ENCODE results near the gene ST3GAL3. TPM values are rescaled to one million over a fixed set of nuclear protein-coding genes. Genes with fewer than 3 reads are reported as not detected.

The ST3GAL3 gene
- total RNA-seq, 1 donor, result 16.8 TPM

DNA sequence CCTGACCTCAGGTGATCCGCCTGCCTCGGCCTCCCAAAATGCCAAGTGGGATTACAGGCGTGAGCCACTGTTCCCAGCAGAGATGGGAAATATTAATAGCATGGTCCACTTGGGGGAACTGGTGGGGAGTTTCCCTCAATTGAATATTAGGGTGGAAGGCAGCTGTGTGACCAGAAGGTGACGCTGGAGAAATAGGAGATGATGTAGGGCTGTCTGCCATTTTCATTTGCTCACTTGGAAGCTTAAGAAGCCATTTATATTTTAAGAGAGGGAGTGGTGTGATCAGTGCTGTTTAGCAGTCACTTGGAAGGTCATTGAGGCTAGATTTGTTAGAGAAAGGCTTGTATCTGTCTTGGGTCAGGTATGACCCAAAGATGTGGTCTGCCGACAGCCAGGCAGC lies 37.5 kb upstream of the ST3GAL3 start:
- no peak overlapping the region for H3K4me3 ChIP-seq (ENCODE audit: low read depth, low read length)
- TF ChIP-seq, protein P1, sequence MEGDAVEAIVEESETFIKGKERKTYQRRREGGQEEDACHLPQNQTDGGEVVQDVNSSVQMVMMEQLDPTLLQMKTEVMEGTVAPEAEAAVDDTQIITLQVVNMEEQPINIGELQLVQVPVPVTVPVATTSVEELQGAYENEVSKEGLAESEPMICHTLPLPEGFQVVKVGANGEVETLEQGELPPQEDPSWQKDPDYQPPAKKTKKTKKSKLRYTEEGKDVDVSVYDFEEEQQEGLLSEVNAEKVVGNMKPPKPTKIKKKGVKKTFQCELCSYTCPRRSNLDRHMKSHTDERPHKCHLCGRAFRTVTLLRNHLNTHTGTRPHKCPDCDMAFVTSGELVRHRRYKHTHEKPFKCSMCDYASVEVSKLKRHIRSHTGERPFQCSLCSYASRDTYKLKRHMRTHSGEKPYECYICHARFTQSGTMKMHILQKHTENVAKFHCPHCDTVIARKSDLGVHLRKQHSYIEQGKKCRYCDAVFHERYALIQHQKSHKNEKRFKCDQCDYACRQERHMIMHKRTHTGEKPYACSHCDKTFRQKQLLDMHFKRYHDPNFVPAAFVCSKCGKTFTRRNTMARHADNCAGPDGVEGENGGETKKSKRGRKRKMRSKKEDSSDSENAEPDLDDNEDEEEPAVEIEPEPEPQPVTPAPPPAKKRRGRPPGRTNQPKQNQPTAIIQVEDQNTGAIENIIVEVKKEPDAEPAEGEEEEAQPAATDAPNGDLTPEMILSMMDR (IDR thresholded peaks at IDR 0.05; ENCODE audit: insufficient read depth, low read depth, low read length), result no peak
- no peak for DNase-seq (ENCODE audit: low read depth)

DNA sequence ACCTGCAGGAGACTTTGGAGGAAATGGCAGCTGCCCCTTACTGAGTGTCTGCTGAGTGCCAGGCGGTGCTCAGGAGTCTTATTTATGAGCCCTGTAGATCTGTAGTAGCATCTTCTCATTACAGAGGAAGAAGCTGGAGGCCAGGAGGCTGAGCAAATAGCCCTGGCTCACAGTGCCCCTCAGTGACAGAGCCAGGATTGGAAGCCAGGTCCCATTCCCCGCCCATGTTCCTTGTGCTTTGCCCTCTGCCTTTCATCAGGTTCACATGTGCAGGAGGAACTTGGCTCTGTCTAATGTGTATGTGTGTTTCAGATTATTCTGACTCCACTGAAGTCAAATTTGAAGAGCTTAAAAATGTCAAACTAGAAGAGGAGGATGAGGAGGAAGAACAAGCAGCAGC lies 36.1 kb upstream of the ST3GAL3 start:
- TF ChIP-seq, protein P1 (IDR thresholded peaks at IDR 0.05; ENCODE audit: insufficient read depth, low read depth, low read length), result no peak
- H3K4me3 ChIP-seq (ENCODE audit: low read depth, low read length), result no peak overlapping the region
- no peak for DNase-seq (ENCODE audit: low read depth)

DNA sequence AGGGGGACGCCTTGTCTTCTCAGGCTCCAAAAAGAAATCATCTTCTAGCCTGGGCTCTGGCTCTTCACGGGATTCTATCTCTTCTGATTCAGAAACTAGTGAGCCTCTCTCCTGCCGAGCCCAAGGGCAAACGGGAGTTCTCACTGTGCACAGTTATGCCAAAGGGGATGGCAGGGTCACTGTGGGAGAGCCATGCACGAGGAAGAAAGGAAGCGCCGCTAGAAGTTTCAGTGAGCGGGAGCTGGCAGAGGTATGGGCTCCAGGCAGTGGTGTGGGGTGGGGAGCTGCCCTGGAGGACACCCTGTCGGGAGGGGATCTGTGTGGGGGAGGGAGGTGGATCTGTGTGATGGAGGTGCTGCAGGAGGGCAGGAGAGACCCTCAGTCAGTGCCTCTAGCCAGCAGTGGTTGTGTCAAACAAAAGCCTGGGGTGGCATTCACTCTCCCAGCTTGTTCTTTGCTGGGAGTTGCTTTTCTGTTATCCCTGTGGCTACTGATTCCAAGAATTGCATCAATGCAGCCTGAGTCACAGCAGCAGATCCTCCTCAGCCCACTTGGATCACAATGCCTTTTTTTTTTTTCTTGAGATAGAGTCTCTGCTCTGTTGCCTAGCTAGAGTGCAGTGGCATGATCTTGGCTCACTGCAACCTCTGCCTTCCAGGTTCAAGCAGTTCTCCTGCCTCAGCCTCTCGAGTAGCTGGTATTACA lies 35.6 kb upstream of the ST3GAL3 start:
- no peak overlapping the region for H3K4me3 ChIP-seq (ENCODE audit: low read depth, low read length)
- peak; percentile 47 for DNase-seq (ENCODE audit: low read depth)
- TF ChIP-seq, protein P1 (IDR thresholded peaks at IDR 0.05; ENCODE audit: insufficient read depth, low read depth, low read length), result no peak

DNA sequence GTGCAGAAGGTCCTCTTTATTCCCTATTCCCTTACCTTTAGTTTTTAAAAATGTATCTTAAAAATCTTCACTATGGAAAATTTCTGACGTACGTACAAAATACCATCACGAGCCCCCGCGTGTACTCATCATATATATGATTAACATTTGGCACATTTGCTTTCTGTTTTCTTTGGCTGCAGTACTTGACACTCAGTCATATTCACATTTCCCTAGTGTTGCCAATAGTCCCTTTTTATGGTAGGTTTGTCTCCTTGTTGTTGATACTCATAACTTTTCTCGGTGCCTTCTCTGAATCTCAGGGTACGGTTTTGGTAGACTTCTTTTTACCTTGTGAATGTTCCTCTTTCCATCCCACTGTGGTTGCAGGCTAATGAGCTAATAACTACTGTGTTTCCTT lies 34.1 kb upstream of the ST3GAL3 start:
- DNase-seq (ENCODE audit: low read depth), result no peak
- TF ChIP-seq, protein P1 (IDR thresholded peaks at IDR 0.05; ENCODE audit: insufficient read depth, low read depth, low read length), result no peak
- H3K4me3 ChIP-seq (ENCODE audit: low read depth, low read length), result no peak overlapping the region

DNA sequence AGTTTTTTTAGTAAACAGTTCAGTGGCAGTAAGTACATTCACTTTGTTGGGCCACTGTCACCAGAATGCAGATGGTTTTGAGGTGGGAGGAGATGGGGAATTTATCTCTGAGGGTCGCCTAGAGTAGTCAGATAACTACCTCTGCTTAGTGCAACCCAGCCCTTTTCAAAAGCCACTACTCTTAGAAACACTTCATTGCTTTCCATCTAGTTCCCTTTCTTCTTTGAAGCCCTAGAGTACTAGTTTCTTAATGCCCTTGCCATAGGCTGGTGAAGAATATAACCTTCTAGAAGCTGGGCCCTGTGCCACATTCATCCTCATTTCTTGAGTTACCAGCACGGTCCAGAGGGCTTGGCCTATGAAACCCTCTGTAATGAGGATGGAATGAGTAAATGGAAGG lies 28.4 kb upstream of the ST3GAL3 start:
- no peak for DNase-seq (ENCODE audit: low read depth)
- TF ChIP-seq, protein P1 (IDR thresholded peaks at IDR 0.05; ENCODE audit: insufficient read depth, low read depth, low read length), result no peak
- no peak overlapping the region for H3K4me3 ChIP-seq (ENCODE audit: low read depth, low read length)

DNA sequence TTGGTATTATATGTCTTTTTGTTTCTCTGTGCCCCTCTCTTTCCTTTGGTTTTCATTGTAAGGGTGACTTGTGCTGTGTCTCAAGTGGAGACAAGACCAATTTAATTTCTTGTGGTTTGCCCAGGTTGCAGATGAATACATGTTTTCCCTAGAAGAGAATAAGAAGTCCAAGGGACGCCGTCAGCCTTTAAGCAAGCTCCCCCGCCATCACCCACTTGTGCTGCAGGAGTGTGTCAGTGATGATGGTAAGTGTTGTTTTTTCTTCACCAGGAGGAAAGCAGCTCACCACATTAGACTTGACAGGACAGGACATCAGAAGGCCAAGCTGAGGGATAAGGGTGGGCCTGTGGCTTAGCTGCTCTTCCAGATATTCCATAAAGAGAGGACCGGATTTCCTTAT lies 23.8 kb upstream of the ST3GAL3 start:
- H3K4me3 ChIP-seq (ENCODE audit: low read depth, low read length), result no peak overlapping the region
- no peak for DNase-seq (ENCODE audit: low read depth)
- TF ChIP-seq, protein P1 (IDR thresholded peaks at IDR 0.05; ENCODE audit: insufficient read depth, low read depth, low read length), result no peak

DNA sequence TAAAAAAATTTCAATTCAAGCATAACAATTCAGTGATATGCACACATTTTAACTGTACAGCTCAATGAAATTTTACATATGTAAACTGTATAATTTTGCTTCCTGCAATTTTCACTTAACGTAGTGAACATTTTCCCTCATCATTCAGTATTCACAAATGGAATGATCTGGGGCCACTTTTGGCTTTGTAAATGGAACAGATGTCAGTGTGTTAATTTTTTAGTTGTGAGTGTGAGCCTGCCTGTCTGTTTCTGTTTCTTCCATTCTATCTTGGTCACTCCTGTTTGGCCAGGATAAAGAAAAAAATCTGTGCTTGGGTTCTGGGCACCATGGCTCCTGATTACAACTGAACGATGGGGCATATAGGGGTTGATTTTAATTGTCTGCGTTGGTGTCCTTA lies 20.5 kb upstream of the ST3GAL3 start:
- no peak for DNase-seq (ENCODE audit: low read depth)
- H3K4me3 ChIP-seq (ENCODE audit: low read depth, low read length), result no peak overlapping the region
- TF ChIP-seq, protein P1 (IDR thresholded peaks at IDR 0.05; ENCODE audit: insufficient read depth, low read depth, low read length), result no peak

Measured in fibroblast of villous mesenchyme (primary cell).